Measurements from ENCODE around the gene ACACB. TPM values are rescaled to one million over a fixed set of nuclear protein-coding genes. Genes with fewer than 3 reads are reported as not detected.

Gene ACACB
- total and polyA plus RNA-seq, 4 experiments from 2014 or later = 0.83 to 47.1 (median 24.4) TPM

DNA sequence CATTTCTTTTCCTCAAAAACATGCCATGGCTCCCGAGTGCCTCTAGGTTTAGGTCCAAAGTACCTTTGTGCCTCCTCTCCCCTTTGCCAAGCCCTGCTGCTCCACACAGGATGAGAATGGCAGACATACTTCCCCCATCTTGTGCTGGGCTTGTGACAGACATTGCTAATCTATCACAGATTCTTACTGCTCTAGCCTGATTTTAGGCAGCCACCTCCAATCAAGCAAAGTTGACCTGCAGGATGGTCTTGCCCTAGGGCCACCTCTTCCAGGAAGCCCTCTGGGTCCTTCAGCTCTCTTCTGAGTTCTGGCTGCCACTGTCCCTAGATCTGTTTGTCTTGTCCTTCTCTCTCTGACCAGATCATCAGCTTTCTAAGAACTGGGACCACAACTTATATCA is 172.2 kb downstream of the ACACB start:
- H3K9me3 ChIP-seq (ENCODE audit: control insufficient read depth in 1 of 2, low read length in 2 of 2) = no peaks in the 10 kb centered on the region
- H3K36me3 ChIP-seq (ENCODE audit: insufficient read depth, low read length) = no peaks in the 10 kb centered on the region
- Mint-ChIP-seq H3K4me1 (peaks cover 0 to 4% (median 0%) of the 10 kb centered on the region in 4 donors), H3K27ac (no peak overlapping the region), H3K27me3 (peaks cover 6 to 22% of the 10 kb centered on the region in 2 donors), H3K9me3 (no peaks in the 10 kb centered on the region), H3K4me3 (no peak overlapping the region), H3K36me3 (no peaks in the 10 kb centered on the region)
- H3K4me1 ChIP-seq (ENCODE audit: insufficient read depth, low read length) = no peaks in the 10 kb centered on the region
- no peaks in the 10 kb centered on the region for H3K27me3 ChIP-seq (ENCODE audit: insufficient read depth, low read length)
- intact Hi-C loops (cut with micrococcal nuclease) = no loop called here
- H3K27ac ChIP-seq (ENCODE audit: low read depth, low read length) = no peak overlapping the region
- H3K4me3 ChIP-seq (ENCODE audit: low read length in 2 of 2) = no peak overlapping the region
- POLR2A ChIA-PET (ENCODE audit: partially characterized antibody) = no interaction called here
- DNase-seq = no peak
- CTCF ChIA-PET (ENCODE audit: partially characterized antibody) = no interaction called here

DNA sequence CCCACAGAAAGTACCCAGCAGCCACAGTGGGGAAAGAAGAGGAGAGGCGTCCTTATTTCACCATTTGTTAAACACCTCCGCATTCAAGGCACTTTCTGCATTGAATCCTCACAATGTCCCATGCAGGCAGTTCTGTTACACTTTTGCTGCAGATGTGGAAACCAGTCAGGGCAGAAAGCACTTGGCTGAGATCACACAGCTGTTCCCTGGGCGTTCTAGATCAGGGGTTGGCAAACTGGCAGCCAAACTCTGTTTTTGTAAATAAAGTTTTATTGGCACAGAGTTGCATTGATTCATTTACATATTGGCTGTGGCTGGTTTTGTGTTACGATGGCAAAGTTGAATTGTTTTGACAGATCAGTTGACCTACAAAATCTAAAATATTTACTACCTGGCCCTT is 172.6 kb downstream of the ACACB start:
- no peaks in the 10 kb centered on the region for H3K4me1 ChIP-seq (ENCODE audit: insufficient read depth, low read length)
- no peak for DNase-seq
- H3K4me1 Mint-ChIP-seq = peaks cover 0 to 4% (median 0%) of the 10 kb centered on the region in 4 donors
- H3K9me3 Mint-ChIP-seq = no peaks in the 10 kb centered on the region
- no peaks in the 10 kb centered on the region for H3K36me3 ChIP-seq (ENCODE audit: insufficient read depth, low read length)
- no peak overlapping the region for H3K4me3 ChIP-seq (ENCODE audit: low read length in 2 of 2)
- no peaks in the 10 kb centered on the region for H3K27me3 ChIP-seq (ENCODE audit: insufficient read depth, low read length)
- H3K36me3 Mint-ChIP-seq = no peaks in the 10 kb centered on the region
- no peaks in the 10 kb centered on the region for H3K9me3 ChIP-seq (ENCODE audit: control insufficient read depth in 1 of 2, low read length in 2 of 2)
- H3K27ac Mint-ChIP-seq = no peak overlapping the region
- POLR2A ChIA-PET (ENCODE audit: partially characterized antibody) = no interaction called here
- no peak overlapping the region for H3K27ac ChIP-seq (ENCODE audit: low read depth, low read length)
- no peak overlapping the region for H3K4me3 Mint-ChIP-seq
- peaks cover 6 to 22% of the 10 kb centered on the region in 2 donors for H3K27me3 Mint-ChIP-seq
- CTCF ChIA-PET (ENCODE audit: partially characterized antibody) = no interaction called here
- intact Hi-C loops (cut with micrococcal nuclease) = no loop called here

DNA sequence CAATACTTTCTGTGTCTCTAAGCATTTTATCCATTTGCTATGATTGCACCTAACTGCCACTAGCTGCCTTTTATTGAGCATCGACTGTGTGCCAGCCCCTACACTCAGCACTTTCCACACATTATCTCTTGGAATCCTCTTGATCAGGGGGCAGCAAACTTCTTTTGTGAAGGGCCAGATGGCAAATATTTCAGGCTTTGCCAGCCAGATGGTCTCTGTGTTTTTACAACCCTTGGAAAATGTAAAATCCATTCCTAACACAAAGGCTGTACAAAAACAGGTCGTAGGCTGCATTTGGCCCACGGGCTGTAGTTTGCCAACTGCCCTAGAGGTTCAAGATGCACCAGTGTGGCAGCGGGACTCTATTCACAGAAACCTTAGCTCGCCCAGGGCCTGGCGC is 173.2 kb downstream of the ACACB start:
- Mint-ChIP-seq H3K4me1 (peaks cover 0 to 4% (median 0%) of the 10 kb centered on the region in 4 donors), H3K4me3 (no peak overlapping the region), H3K27me3 (peaks cover 6 to 22% of the 10 kb centered on the region in 2 donors), H3K36me3 (no peaks in the 10 kb centered on the region), H3K9me3 (no peaks in the 10 kb centered on the region), H3K27ac (no peak overlapping the region)
- no peaks in the 10 kb centered on the region for H3K27me3 ChIP-seq (ENCODE audit: insufficient read depth, low read length)
- CTCF ChIA-PET (ENCODE audit: partially characterized antibody) = no interaction called here
- no peaks in the 10 kb centered on the region for H3K9me3 ChIP-seq (ENCODE audit: control insufficient read depth in 1 of 2, low read length in 2 of 2)
- POLR2A ChIA-PET (ENCODE audit: partially characterized antibody) = no interaction called here
- H3K4me3 ChIP-seq (ENCODE audit: low read length in 2 of 2) = no peak overlapping the region
- no peak overlapping the region for H3K27ac ChIP-seq (ENCODE audit: low read depth, low read length)
- intact Hi-C loops (cut with micrococcal nuclease) = no loop called here
- DNase-seq = no peak
- no peaks in the 10 kb centered on the region for H3K4me1 ChIP-seq (ENCODE audit: insufficient read depth, low read length)
- H3K36me3 ChIP-seq (ENCODE audit: insufficient read depth, low read length) = no peaks in the 10 kb centered on the region

DNA sequence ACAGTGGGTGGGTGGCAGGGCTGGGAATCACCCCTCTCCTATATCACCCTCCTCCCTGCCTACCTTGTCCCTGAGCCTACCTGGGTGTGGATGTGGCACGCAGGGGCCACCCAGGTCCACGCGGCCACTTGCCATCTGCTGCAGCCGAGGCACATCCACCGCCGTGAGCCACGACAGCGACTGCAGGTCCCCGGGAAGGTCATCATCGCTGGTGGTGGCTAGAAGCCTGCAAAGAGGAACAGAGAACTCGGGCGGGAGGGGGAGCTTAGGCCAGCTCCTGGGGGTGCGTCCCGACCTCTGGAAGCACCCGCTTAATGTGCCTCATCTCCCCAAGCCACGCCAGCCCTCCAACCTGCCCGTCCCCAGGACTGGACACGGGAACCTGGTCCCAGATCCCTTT is 173.7 kb downstream of the ACACB start:
- Mint-ChIP-seq H3K4me3 (no peak overlapping the region), H3K27ac (no peak overlapping the region), H3K4me1 (peaks cover 0 to 4% (median 0%) of the 10 kb centered on the region in 4 donors), H3K36me3 (no peaks in the 10 kb centered on the region), H3K27me3 (peaks cover 7 to 25% of the 10 kb centered on the region in 2 donors), H3K9me3 (no peaks in the 10 kb centered on the region)
- no peaks in the 10 kb centered on the region for H3K9me3 ChIP-seq (ENCODE audit: control insufficient read depth in 1 of 2, low read length in 2 of 2)
- H3K27ac ChIP-seq (ENCODE audit: low read depth, low read length) = no peak overlapping the region
- ChIA-PET CTCF (ENCODE audit: partially characterized antibody) (no interaction called here), POLR2A (ENCODE audit: partially characterized antibody) (no interaction called here)
- DNase-seq = no peak
- H3K4me3 ChIP-seq (ENCODE audit: low read length in 2 of 2) = no peak overlapping the region
- H3K4me1 ChIP-seq (ENCODE audit: insufficient read depth, low read length) = no peaks in the 10 kb centered on the region
- no peaks in the 10 kb centered on the region for H3K36me3 ChIP-seq (ENCODE audit: insufficient read depth, low read length)
- H3K27me3 ChIP-seq (ENCODE audit: insufficient read depth, low read length) = no peaks in the 10 kb centered on the region
- intact Hi-C loops (cut with micrococcal nuclease) = no loop called here

DNA sequence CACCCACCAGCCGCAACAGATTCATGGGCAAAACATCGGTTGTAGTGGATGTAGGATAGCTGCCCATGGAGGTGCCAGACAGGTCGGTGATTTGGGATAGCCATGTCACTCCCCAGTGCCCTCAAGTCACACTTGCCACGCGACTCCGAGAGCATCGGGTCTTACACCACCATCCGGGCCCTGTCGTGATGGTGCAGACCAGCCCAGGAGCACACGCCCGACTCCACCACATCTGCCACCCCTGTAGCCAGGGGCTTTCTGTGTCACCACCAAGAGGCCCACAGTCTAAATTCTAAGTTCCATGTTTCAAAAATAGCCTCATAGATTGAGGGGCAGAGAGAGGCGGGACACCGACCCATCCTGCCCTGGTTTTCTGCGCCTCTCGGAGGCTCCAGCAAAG is 174.7 kb downstream of the ACACB start:
- no peak for DNase-seq
- Mint-ChIP-seq H3K4me3 (no peak overlapping the region), H3K27me3 (peaks cover 7 to 28% of the 10 kb centered on the region in 2 donors), H3K4me1 (peaks cover 0 to 4% (median 0%) of the 10 kb centered on the region in 4 donors), H3K9me3 (no peaks in the 10 kb centered on the region), H3K27ac (no peak overlapping the region), H3K36me3 (no peaks in the 10 kb centered on the region)
- intact Hi-C loops (cut with micrococcal nuclease) = no loop called here
- ChIA-PET POLR2A (ENCODE audit: partially characterized antibody) (no interaction called here), CTCF (ENCODE audit: partially characterized antibody) (no interaction called here)
- Histone ChIP-seq H3K4me3 (ENCODE audit: low read length in 2 of 2) (no peak overlapping the region), H3K9me3 (ENCODE audit: control insufficient read depth in 1 of 2, low read length in 2 of 2) (no peaks in the 10 kb centered on the region), H3K36me3 (ENCODE audit: insufficient read depth, low read length) (no peaks in the 10 kb centered on the region), H3K27ac (ENCODE audit: low read depth, low read length) (no peak overlapping the region), H3K4me1 (ENCODE audit: insufficient read depth, low read length) (no peaks in the 10 kb centered on the region), H3K27me3 (ENCODE audit: insufficient read depth, low read length) (no peaks in the 10 kb centered on the region)

DNA sequence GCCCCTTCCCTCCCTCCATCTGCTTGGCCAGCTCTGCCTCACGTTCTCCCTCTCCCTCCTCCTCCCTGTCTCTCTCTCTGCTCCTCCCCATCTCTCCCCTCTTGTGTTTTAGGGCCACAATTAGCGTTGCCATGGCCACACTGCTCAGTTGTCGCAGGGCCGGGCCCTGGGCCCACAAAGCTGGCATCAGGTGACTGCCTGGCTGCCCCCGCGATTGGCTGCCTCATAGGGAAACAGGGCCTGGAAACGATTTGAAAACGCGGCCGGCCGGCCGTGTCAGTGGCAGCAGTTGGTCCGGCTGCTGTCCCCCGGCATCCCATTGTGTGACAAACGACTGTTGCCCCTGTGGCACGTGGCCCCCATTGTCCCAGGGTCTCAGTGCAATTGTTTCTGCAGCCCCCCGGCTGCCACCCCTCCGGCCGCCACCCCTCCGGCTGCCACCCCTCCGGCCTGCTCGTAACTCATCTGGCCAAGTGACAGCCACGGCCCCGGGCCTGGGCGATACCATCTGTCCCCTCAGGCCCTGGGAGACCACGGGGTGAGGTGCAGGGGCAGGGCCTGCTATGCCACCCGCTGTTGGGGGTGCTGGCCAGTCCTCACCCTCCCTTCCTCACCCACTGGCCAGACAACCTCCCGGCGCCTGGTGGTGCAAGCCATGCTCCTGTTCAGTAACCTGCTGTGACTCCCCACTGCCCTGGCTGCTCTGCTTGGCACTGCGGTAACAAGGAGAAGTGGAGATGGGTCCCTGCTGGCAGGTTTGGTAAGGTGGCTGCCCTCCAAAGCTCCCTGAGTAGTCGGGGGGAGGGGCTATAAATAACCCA is 175.3 kb downstream of the ACACB start:
- DNase-seq = no peak
- no peaks in the 10 kb centered on the region for H3K9me3 Mint-ChIP-seq

DNA sequence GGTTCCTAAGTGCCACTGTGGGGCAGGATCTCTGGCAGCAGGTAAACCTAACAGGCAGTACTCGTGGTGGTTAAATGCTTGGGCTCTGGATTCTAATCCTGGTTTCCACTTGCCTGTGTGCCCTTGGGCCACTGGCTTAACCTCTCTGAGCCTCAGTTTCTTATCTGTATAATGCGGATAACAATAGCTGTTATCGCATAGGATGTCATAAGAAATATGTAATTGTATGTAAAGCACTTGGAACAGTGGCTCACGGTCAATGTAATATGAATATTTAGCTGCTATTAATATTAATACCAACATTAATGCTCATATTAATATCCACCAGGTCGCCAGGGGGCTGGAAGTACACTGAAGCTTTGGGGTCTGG is 175.9 kb downstream of the ACACB start:
- no peak overlapping the region for H3K4me3 ChIP-seq (ENCODE audit: low read length in 2 of 2)
- Mint-ChIP-seq H3K27me3 (peaks cover 7 to 32% of the 10 kb centered on the region in 2 donors), H3K27ac (no peak overlapping the region), H3K9me3 (no peaks in the 10 kb centered on the region), H3K4me1 (peaks cover 0 to 4% (median 0%) of the 10 kb centered on the region in 4 donors), H3K4me3 (no peak overlapping the region), H3K36me3 (no peaks in the 10 kb centered on the region)
- CTCF ChIA-PET (ENCODE audit: partially characterized antibody) = no interaction called here
- no peaks in the 10 kb centered on the region for H3K27me3 ChIP-seq (ENCODE audit: insufficient read depth, low read length)
- POLR2A ChIA-PET (ENCODE audit: partially characterized antibody) = no interaction called here
- intact Hi-C loops (cut with micrococcal nuclease) = no loop called here
- no peaks in the 10 kb centered on the region for H3K9me3 ChIP-seq (ENCODE audit: control insufficient read depth in 1 of 2, low read length in 2 of 2)
- no peak for DNase-seq
- no peaks in the 10 kb centered on the region for H3K36me3 ChIP-seq (ENCODE audit: insufficient read depth, low read length)
- no peak overlapping the region for H3K27ac ChIP-seq (ENCODE audit: low read depth, low read length)
- no peaks in the 10 kb centered on the region for H3K4me1 ChIP-seq (ENCODE audit: insufficient read depth, low read length)

More for the DNA sequence above, 175.3 kb downstream of the ACACB start:
- ChIA-PET CTCF (ENCODE audit: partially characterized antibody) (no interaction called here), POLR2A (ENCODE audit: partially characterized antibody) (no interaction called here)
- Histone ChIP-seq H3K27ac (ENCODE audit: low read depth, low read length) (no peak overlapping the region), H3K9me3 (ENCODE audit: control insufficient read depth in 1 of 2, low read length in 2 of 2) (no peaks in the 10 kb centered on the region), H3K4me1 (ENCODE audit: insufficient read depth, low read length) (no peaks in the 10 kb centered on the region), H3K27me3 (ENCODE audit: insufficient read depth, low read length) (no peaks in the 10 kb centered on the region), H3K36me3 (ENCODE audit: insufficient read depth, low read length) (no peaks in the 10 kb centered on the region), H3K4me3 (ENCODE audit: low read length in 2 of 2) (no peak overlapping the region)
- intact Hi-C loops (cut with micrococcal nuclease) = no loop called here
- H3K27ac Mint-ChIP-seq = no peak overlapping the region
- no peaks in the 10 kb centered on the region for H3K36me3 Mint-ChIP-seq
- peaks cover 0 to 4% (median 0%) of the 10 kb centered on the region in 4 donors for H3K4me1 Mint-ChIP-seq
- H3K27me3 Mint-ChIP-seq = peaks cover 7 to 32% of the 10 kb centered on the region in 2 donors
- H3K4me3 Mint-ChIP-seq = no peak overlapping the region
